ENCODE measurements around the gene APRT.
"Not testable (repeated sequence)": the region's sequence is repeated elsewhere in the genome, so short reads cannot be mapped to it uniquely, and the experiment has no call there.

Gene APRT

DNA sequence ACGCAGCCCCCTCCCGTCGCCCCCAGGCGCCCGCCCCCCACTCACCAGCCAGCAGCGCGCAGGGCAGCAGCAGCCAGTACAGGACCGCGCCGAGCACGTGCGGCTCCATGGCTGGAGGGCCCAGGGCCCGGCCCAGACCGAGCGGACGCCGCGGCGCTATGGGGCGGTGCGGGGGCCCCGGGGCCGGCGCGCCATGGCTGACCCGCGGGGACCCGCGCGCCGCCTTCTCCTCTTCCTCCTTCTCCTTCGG, 26.9 kb downstream of the APRT start:
- DNase-seq = no peak

DNA sequence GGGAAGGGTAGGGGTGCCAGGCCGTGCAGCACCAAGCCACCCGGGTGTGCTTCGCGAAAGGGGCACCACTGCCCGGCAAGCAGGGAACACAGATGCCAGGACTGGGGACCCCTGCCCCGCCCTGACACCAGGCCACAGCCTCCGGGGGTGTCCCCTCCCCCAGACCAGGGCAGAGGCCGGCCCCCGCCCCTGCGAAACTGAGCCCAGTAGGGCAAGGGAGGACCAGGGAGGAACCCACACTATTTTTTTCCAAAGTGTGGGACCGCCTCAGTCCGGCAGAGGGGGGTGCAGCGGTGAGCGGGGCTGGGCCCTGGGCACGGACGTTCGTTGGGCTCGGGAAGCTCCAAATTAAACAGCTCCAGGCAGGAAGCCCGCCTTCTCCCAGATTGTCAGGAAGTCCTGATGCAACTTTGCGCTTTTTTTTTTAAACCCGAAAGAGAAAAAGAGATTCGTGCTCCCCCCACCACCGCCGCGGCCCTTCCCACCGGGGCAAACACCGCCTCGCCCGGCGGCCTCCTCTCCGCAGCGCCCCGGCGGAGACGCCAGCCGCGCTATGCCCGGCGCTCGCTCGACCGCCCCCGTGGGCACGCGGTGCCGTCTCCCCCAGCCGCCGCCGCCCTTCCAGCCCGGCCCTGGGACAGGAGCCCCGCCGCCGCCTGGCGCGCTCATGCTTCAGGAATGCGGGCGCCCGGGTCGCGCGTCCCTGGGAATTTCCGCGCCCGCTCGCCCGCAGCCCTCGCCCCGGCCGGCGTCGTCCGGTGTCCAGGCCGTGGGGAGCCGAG, 27.5 kb downstream of the APRT start:
- peak; percentile 54 for DNase-seq

DNA sequence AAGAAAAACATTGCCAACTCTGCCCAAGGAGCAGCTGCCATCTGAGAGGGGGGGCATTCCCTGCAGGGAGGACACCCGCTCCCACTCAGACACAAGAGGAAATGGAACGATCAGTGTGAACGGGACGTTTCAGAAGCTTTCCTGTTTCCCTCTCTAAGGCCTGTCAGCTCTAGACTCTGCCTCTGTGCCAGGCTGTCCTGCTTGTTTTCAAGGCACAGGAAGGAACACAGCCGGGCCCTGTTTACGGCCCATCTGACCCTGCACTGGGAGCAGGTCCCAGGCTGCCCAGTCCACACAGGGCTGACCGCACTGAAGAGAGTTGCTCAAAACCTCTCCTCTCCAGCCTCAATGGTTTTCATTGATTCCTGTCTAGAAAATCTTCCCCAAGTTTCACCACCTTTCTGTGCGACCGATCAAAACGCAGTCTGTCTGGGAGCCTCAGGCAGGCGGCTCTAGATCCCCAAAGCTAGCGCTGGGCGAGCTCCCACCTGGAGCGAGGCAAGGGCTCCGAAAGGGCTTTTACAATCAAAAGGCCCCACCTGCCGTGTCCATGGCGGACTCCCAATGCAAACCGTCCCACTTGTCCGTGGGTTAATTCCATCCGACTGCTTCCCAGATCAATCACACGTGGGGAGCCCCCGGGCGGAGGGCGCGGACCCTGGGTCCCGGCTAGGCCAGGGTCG, 28.2 kb downstream of the APRT start:
- no peak for DNase-seq

- peak; percentile 40 for DNase-seq
These were observed 29.0 kb downstream of the APRT start for GRCh38 chr16:88782454-88783390.

GRCh38 chr16:88781140-88782077, 30.3 kb downstream of the APRT start:
- no peak for DNase-seq

- DNase-seq = no peak
These were observed 31.3 kb downstream of the APRT start for GRCh38 chr16:88780142-88781062.

- DNase-seq = no peak
These were observed 32.2 kb downstream of the APRT start for GRCh38 chr16:88779406-88780141.

- DNase-seq = no peak
These were observed 33.1 kb downstream of the APRT start for GRCh38 chr16:88778541-88779065.

GRCh38 chr16:88778271-88778525, 33.5 kb downstream of the APRT start:
- DNase-seq = no peak

DNA sequence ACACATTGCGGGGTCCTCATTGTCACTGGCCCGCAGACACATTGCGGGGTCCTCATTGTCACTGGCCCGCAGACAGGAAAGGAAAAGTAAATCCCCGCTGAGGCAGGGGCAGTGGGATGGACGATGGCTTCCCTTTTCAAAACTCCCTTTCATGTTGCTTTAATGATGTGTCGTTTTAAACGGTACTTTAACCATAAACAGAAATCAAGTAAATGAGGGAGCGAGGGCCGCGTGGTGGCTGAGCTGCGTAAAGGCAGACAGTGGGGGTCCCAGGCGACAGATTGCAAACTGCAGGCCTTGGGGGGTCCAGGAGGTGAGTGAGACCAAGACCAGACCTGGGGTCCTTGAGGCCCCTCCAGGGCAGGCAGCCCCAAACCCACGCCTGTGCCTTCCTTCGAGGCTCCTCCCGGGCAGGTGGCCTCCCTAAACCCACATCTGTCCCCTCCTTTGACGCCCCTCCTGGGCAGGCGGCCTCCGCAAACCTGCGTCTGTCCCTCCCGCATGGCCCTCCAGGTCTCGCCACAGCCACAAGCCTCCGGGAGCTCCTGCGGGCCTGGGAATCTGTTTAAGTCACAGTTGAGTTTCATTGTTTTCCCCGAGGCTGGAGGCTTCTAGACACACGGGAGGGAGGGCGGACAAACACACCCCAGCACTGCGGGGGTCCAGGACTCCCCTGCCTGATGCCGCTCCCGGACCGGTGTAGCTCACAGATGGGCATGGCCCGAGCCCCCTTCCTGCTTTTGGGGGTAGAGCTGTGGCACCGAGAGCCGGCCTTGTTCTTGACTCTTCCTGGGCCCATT, 34.1 kb downstream of the APRT start:
- DNase-seq = no peak

- DNase-seq = no peak
These were observed 35.9 kb downstream of the APRT start for GRCh38 chr16:88775825-88776224.

GRCh38 chr16:88774544-88775393, 37.0 kb downstream of the APRT start:
- DNase-seq = no peak

- no peak for DNase-seq
These were observed 37.9 kb downstream of the APRT start for GRCh38 chr16:88773812-88774291.

- peak; percentile 86 for DNase-seq
These were observed 38.6 kb downstream of the APRT start for GRCh38 chr16:88772871-88773811.

DNA sequence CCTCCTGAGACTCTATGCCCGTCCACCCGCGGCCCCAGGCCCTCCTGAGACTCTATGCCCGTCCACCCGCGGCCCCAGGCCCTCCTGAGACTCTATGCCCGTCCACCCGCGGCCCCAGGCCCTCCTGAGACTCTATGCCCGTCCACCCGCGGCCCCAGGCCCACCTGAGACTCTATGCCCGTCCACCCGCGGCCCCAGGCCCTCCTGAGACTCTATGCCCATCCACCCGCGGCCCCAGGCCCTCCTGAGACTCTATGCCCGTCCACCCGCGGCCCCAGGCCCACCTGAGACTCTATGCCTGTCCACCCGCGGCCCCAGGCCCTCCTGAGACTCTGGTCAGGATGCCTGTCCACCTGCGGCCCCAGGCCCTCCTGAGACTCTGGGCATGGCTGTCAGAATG, 39.9 kb downstream of the APRT start:
- DNase-seq = not testable (repeated sequence)

GRCh38 chr16:88771294-88771772, 40.4 kb downstream of the APRT start:
- no peak for DNase-seq
